Brain microvascular endothelial cell (primary cell): ENCODE data around the gene MUC16.
"Not testable (repeated sequence)": the region's sequence is repeated elsewhere in the genome, so short reads cannot be mapped to it uniquely, and the experiment has no call there.

Source experiments
- DNase-seq: peaks from one replicate; pipeline ENCODE4 v3.0.0-alpha.2; 2020
- H3K27ac ChIP-seq: fragments of 250-450 bp; sonication (Bioruptor Pico); 2 replicates; pipeline ENCODE4 v1.5.1; 2020; ENCODE audit warnings: mild to moderate bottlenecking, moderate library complexity
- H3K27me3 ChIP-seq: fragments of 250-450 bp; sonication (Bioruptor Pico); replicated peaks from 2 replicates; pipeline ENCODE4 v1.5.1; 2020; ENCODE audit warnings: mild to moderate bottlenecking
- H3K36me3 ChIP-seq: fragments of 250-450 bp; sonication (Bioruptor Pico); replicated peaks from 2 replicates; pipeline ENCODE4 v1.5.1; 2020; ENCODE audit warnings: mild to moderate bottlenecking
- H3K4me3 ChIP-seq: 2 replicates; pipeline ENCODE4 v1.5.1; 2011; ENCODE audit warnings: low read depth, mild to moderate bottlenecking, control low read depth, low read length, moderate library complexity
- in situ Hi-C: cut with HindIII; loops from 2 replicates; pipeline ENCODE4 v1.10.0; 2017; ENCODE audit warnings: low sequenced_read_pairs, low pct_ligation_motif_present
- TF ChIP-seq, protein P1 (sequence below): IDR thresholded peaks from 2 replicates; pipeline ENCODE4 v1.5.1; 2011; ENCODE audit warnings: low read depth, mild to moderate bottlenecking, moderate library complexity, low read length, control low read depth, inconsistent platforms; ENCODE audit errors: missing control alignments

The MUC16 gene

DNA sequence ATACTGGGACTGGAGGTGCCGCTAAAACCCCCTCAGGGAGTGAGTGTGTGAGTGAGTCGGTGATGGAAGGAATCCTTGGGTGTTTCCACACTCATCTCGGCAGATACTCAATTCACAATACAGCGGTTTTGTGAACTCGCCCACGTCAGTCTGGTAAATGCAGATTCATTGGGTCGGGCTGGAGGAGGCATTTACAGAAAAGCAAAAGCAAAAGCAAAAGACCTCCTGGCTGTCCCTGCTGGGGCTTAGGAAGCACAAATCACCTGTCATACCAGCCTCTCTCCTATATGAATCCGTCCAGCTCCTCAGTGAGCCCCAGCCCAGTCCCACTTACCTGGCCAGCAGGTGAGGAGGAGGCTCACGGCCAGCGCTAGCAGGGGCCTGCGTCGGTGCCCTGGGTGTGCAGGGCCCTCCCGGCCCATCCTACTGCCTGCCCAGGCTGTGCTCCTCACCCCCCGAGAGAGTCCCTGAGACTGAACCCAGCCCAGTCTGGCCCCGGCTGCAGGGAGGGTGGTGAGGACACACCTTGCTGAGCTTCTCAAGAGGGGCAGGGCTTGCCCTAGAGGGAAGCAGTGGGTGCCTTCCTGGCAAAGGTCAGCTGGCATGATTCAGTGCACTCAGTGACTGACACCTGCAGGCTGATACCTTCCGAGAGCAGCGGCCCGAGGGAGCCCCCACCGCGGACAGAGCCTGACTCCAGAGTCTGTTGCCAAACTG is at the start of gene MUC16:
Gene MUC16, minus strand, starts transcription at position 475 of the 717 bp plus-strand sequence.
- TF ChIP-seq, protein P1, sequence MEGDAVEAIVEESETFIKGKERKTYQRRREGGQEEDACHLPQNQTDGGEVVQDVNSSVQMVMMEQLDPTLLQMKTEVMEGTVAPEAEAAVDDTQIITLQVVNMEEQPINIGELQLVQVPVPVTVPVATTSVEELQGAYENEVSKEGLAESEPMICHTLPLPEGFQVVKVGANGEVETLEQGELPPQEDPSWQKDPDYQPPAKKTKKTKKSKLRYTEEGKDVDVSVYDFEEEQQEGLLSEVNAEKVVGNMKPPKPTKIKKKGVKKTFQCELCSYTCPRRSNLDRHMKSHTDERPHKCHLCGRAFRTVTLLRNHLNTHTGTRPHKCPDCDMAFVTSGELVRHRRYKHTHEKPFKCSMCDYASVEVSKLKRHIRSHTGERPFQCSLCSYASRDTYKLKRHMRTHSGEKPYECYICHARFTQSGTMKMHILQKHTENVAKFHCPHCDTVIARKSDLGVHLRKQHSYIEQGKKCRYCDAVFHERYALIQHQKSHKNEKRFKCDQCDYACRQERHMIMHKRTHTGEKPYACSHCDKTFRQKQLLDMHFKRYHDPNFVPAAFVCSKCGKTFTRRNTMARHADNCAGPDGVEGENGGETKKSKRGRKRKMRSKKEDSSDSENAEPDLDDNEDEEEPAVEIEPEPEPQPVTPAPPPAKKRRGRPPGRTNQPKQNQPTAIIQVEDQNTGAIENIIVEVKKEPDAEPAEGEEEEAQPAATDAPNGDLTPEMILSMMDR: no peak
- Histone ChIP-seq H3K36me3 (no peaks in the 10 kb centered on the region), H3K27ac (no peak within 1 kb of the TSS), H3K27me3 (no peaks in the 10 kb centered on the region), H3K4me3 (no peak within 1 kb of the TSS)
- in situ Hi-C loops: no loop called here
- DNase-seq: no peak

DNA sequence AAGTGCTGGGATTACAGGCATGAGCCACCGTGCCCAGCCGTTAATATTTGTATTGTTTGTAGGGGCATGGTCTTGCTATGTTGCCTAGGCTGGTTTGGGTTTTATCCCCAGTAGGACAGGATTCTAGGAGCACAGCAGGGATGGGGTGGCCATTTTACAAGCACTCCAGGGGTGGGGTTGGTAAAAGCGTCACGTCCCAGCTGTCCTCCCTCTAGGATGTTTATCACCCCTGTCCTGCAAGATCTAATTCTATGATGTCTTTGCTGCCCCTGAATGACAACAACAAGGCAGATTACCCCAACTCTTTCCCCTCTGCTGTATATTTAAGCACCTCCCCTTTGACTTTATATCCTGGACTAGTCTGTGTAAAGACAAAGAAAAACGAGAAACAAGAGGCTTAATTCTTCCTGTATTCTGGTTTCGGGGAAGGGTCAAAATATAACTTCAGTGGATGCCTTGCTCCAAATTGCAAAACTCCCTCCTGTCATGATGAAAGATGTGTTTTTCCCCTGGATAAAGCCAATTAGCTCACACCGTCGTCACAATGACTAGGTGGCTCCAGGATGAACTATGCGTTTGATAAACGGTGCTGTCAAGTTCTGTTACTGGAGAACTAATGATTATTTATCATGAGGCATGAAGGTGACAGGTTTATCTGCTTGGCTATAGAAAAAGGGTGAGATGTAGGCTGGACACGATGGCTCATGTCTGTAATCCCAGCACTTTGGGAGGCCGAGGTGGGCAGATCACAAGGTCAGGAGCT is 48.9 kb upstream of the MUC16 start:
- no peaks in the 10 kb centered on the region for H3K27me3 ChIP-seq
- in situ Hi-C loops: no loop called here
- no peaks in the 10 kb centered on the region for H3K36me3 ChIP-seq
- TF ChIP-seq, protein P1: no peak
- DNase-seq: no peak
- no peak overlapping the region for H3K4me3 ChIP-seq
- H3K27ac ChIP-seq: no peak overlapping the region

DNA sequence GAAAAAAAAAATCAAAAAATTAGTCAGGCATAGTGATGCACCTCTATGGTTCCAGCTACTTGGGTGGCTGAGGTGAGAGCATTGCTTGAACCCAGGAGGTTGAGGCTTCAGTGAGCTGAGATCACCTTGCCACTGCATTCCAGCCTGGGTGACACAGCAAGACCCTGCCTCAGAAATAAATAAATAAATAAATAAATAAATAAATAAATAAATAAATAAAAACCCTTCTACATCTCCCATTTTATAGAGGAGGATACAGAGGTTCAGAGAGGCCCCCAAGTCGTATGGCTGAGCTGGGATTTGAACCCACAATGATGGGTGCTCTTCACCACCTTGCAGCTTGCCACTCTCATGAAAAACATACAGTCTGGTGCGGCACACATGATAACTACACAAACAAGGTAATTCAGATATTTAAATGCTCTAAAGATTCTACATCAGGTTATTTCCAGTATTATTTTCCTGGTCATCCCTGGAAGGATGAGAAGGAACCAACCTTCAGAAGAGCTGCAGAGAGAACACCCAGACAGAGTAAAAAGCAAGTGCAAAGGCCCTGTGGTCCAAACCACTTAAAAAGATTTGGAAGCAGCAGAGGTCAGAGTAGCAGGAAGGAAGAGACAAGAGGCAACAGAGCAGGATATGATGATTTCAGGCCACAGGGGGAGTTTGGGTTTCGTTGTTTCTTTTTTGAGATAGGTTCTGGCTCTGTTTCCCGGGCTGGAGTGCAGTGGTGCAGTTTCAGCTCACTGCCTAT is 47.5 kb upstream of the MUC16 start:
- Histone ChIP-seq H3K27me3 (no peaks in the 10 kb centered on the region), H3K27ac (no peak overlapping the region), H3K4me3 (no peak overlapping the region), H3K36me3 (no peaks in the 10 kb centered on the region)
- TF ChIP-seq, protein P1: no peak
- in situ Hi-C loops: no loop called here
- DNase-seq: no peak

DNA sequence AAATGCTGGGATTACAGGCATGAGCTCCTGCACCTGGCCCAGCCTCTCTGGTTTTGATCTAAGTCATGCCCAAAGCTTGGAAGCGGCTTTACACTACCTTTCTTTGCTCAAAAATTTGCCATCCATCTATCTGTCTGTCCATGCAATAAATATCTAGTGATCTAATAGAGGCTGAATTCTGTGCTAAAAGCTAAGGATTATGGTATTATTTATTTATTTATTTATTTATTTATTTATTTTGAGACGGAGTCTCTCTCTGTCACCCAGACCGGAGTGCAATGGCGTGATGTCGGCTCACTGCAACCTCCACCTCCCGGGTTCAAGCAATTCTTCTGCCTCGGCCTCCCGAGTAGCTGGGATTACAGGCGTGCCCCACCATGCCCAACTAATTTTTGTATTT is 45.9 kb upstream of the MUC16 start:
- H3K4me3 ChIP-seq, in situ Hi-C loops, H3K36me3 ChIP-seq, H3K27ac ChIP-seq, DNase-seq, H3K27me3 ChIP-seq: not testable (repeated sequence)

DNA sequence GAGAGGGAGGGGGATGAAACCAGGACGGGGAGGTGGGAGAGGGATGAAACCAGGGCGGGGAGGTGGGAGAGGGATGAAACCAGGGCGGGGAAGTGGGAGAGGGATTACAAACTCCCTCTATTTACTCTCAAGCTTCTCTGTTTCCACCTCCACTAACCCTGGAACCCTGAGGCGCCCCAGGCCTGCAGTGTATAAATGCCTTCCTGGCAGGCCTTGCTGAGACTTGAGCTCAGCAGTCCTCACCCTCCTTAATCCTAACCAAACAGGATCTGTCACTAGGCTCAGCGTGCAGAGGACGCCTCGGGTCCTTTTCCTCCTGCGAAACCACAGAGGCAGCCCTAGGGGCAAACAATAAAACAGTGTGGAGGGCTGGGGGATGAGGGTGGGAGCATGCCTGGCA is 44.6 kb upstream of the MUC16 start:
- in situ Hi-C loops: no loop called here
- Histone ChIP-seq H3K36me3 (no peaks in the 10 kb centered on the region), H3K4me3 (no peak overlapping the region), H3K27ac (no peak overlapping the region), H3K27me3 (no peaks in the 10 kb centered on the region)
- TF ChIP-seq, protein P1: no peak
- DNase-seq: no peak

DNA sequence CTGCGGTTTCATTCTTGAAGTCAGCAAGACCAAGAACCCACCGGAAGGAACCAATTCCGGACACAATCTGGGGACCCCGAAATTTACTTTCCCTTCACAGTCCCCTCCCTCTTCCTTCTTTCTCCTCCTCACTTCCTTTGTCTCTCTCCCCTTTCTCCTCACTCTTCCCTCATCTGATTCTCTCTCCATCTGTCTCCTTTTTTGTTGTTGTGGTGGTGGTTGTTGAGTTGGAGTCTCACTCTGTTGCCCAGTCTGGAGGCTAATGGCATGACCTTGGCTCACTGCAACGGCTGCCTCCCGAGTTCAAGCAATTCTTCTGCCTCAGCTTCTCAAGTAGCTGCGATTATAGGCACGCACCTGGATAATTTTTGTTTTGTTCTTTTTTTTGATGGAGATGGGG is 44.0 kb upstream of the MUC16 start:
- no peak overlapping the region for H3K27ac ChIP-seq
- H3K4me3 ChIP-seq: no peak overlapping the region
- no peaks in the 10 kb centered on the region for H3K27me3 ChIP-seq
- TF ChIP-seq, protein P1: no peak
- in situ Hi-C loops: no loop called here
- H3K36me3 ChIP-seq: no peaks in the 10 kb centered on the region
- no peak for DNase-seq

DNA sequence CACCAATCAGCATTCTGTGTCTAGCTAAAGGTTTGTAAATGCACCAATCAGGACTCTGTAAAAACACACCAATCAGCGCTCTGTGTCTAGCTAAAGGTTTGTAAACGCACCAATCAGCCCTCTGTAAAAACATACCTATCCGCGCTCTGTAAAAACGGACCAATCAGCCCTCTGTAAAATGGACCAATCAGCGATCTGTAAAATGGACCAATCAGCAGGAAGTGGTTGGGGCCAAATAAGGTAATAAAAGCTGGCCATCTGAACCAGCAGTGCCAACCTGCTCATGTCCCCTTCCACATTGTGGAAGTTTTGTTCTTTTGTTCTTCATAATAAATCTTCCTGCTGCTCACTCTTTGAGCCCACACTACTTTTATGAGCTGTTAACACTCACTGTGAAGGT is 43.5 kb upstream of the MUC16 start:
- H3K27ac ChIP-seq, H3K36me3 ChIP-seq, H3K27me3 ChIP-seq, H3K4me3 ChIP-seq, in situ Hi-C loops, DNase-seq: not testable (repeated sequence)
